ENCODE data around the gene VSTM2L.

GRCh38 chr20:37878835-37879599, 23.9 kb upstream of the VSTM2L start:
- no peak for TF ChIP-seq CTCF (IDR thresholded peaks at IDR 0.05; ENCODE audit: poor library complexity, severe bottlenecking)
- no peak for TF ChIP-seq TAF1 (IDR thresholded peaks at IDR 0.05; ENCODE audit: low read depth)
- no peak for TF ChIP-seq EZH2 (IDR thresholded peaks at IDR 0.05; ENCODE audit: borderline replicate concordance, insufficient read depth, low read length, poor library complexity, severe bottlenecking)
- TF ChIP-seq POLR2AphosphoS5 (IDR thresholded peaks at IDR 0.05): no peak
- no peak for TF ChIP-seq MXI1 (conservative IDR thresholded peaks at IDR 0.05; ENCODE audit: poor library complexity, severe bottlenecking)
- no peak for TF ChIP-seq REST (IDR thresholded peaks at IDR 0.05; ENCODE audit: borderline replicate concordance)
- no peak for TF ChIP-seq EP300 (conservative IDR thresholded peaks at IDR 0.05; ENCODE audit: poor library complexity, severe bottlenecking)
